Effector memory CD4-positive, alpha-beta T cell (primary cell): ENCODE measurements around the gene STAB1.

Experiments
- DNase-seq, 3 donors: peaks; one replicate each; pipeline ENCODE4 v3.0.0-alpha.2; 2020
- H3K27ac ChIP-seq: 2 replicates; pipeline ENCODE4 v1.7.0; 2013; ENCODE audit warnings: mild to moderate bottlenecking, low read length, moderate library complexity; ENCODE audit not compliant: insufficient read depth, poor library complexity, severe bottlenecking
- H3K27me3 ChIP-seq: replicated peaks from 2 replicates; pipeline ENCODE4 v1.7.0; 2013; ENCODE audit warnings: mild to moderate bottlenecking, low read length; ENCODE audit not compliant: insufficient read depth, control insufficient read depth, poor library complexity, severe bottlenecking
- H3K36me3 ChIP-seq: 2 replicates; pipeline ENCODE4 v1.7.0; 2013; ENCODE audit warnings: mild to moderate bottlenecking, low read length, moderate library complexity; ENCODE audit not compliant: control insufficient read depth, insufficient read depth
- H3K4me1 ChIP-seq: 2 replicates; pipeline ENCODE4 v1.7.0; 2013; ENCODE audit warnings: low read length, mild to moderate bottlenecking; ENCODE audit not compliant: control insufficient read depth, insufficient read depth, poor library complexity, severe bottlenecking
- H3K4me3 ChIP-seq: 2 replicates; pipeline ENCODE4 v1.7.0; 2013; ENCODE audit warnings: low read length, low read depth, mild to moderate bottlenecking; ENCODE audit not compliant: insufficient read depth, poor library complexity, severe bottlenecking
- H3K9me3 ChIP-seq: 2 replicates; pipeline ENCODE4 v1.7.0; 2013; ENCODE audit warnings: mild to moderate bottlenecking, low read length, moderate library complexity; ENCODE audit not compliant: control insufficient read depth

The STAB1 gene

DNA sequence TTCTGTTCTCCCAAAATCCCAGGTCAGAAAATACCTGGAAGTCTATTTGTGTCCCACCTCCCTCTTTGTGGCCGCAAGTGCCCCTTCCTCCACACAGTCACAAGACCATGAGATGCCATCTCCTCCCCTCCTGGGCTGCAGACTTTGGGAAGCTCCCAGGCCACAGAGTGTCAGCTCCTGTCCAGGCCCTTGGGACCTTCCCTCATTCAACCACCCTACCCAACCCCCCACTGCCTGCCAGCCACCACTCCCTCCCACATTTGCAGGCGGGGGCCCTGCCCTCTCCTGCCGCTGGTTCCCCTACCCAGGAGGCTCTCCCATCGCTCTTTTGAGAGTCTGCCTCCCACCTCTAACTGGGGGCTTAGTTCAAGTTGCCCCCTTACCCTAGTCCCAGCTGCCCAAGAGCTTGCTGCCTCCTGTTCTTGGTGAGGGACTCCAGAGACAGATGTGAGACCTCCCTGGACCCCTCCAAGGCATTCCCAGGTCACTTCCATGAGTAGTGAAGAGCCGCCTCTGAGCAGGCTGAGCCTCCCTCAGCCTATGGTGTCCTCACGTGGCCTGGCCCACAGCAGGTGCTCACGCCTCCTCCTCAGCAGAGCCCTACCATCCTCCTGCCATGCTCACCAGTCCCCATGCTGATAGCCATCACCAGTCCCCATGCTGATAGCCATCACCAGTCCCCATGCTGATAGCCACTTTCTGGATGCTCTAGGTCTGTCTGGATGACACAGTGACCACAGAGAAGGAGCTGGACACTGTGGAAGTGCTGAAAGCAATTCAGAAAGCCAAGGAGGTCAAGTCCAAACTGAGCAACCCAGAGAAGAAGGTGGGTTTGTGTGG is 15.9 kb upstream of the STAB1 start:
- DNase-seq, result no peak
- no peak overlapping the region for H3K27ac ChIP-seq
- H3K4me3 ChIP-seq, result no peak overlapping the region
- H3K36me3 ChIP-seq, result peaks cover 88% of the 10 kb centered on the region
- H3K4me1 ChIP-seq, result no peaks in the 10 kb centered on the region
- no peaks in the 10 kb centered on the region for H3K27me3 ChIP-seq
- H3K9me3 ChIP-seq, result no peaks in the 10 kb centered on the region

DNA sequence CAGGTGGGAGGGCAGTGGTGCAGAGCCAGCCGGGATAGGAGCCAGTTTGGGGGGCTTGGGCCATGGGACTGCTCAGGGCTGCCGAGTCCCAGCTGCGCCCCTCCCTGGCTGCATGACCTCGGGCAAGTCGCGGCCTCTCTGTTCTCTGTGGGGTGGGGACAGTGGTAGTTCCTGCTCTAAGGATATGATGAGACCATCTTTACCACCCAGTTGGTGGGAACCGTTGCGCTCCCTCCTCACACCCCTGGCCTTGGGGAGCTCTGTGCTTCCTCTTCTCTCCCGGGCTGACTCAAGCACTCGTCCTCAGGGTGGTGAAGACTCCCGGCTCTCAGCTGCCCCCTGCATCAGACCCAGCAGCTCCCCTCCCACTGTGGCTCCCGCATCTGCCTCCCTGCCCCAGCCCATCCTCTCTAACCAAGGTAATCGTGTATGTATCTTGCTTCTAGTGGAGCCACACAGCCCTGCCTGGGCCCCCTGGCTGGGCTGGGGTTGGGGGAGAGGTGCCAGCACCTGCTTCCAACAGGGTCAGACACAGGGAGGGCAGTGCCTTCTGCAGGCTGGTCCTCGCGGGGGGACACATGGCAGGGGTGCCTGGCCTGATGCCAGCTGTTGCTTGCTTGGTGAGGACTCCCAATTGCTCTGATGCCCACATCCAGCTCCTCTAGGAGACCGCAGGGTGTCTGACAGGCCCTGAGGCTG is 15.1 kb upstream of the STAB1 start:
- Histone ChIP-seq H3K36me3 (peaks cover 88% of the 10 kb centered on the region), H3K27ac (no peak overlapping the region), H3K4me3 (no peak overlapping the region), H3K27me3 (no peaks in the 10 kb centered on the region), H3K9me3 (no peaks in the 10 kb centered on the region), H3K4me1 (no peaks in the 10 kb centered on the region)
- DNase-seq, result no peak

DNA sequence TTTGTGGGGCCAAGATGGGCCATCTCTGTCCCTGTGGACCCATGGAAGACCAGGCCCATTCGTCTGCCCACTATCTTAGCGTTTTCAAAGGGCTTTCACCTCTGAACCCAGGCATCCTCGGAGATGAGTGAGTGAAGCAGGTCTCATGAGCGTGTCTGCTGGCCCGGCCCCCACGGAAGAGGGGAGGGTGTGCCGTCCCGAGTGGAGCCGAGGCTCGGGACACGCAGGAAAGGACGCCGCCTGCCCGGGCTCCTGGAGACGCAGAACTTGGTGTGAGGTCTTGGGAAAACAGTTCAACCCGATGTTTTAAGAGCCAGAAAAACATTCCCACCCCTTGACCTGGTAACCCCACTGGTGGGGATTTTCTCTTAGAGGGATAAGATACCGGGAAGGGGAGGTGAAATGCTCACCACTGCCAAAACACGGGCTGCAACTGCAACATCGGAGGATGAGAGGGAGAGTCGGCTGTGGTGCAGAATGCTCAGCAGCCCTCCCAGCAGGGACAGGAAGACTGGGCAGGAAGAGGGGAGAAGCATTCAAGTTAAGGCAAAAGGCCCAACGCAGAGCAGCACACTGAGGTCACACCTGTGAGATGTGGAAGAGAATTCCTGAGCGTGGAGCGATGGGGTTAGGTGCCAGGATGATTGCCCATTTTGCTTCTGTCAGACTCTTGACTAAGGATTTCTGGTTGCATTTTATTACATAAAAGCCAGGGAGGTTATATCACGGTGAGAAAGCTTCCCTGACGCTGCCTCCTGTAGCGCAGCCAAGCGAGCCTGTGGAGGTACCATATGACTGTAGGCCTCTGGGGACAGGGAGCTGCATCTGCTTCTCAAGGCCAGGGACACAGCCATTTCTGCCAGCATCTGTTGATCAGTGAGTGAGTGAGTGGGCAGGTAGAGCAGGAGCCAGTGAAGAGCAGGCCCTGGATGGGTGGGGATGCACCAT is 14.1 kb upstream of the STAB1 start:
- H3K9me3 ChIP-seq, result no peaks in the 10 kb centered on the region
- H3K4me3 ChIP-seq, result no peak overlapping the region
- no peak for DNase-seq
- H3K36me3 ChIP-seq, result peaks cover 84% of the 10 kb centered on the region
- no peak overlapping the region for H3K27ac ChIP-seq
- H3K4me1 ChIP-seq, result no peaks in the 10 kb centered on the region
- no peaks in the 10 kb centered on the region for H3K27me3 ChIP-seq

DNA sequence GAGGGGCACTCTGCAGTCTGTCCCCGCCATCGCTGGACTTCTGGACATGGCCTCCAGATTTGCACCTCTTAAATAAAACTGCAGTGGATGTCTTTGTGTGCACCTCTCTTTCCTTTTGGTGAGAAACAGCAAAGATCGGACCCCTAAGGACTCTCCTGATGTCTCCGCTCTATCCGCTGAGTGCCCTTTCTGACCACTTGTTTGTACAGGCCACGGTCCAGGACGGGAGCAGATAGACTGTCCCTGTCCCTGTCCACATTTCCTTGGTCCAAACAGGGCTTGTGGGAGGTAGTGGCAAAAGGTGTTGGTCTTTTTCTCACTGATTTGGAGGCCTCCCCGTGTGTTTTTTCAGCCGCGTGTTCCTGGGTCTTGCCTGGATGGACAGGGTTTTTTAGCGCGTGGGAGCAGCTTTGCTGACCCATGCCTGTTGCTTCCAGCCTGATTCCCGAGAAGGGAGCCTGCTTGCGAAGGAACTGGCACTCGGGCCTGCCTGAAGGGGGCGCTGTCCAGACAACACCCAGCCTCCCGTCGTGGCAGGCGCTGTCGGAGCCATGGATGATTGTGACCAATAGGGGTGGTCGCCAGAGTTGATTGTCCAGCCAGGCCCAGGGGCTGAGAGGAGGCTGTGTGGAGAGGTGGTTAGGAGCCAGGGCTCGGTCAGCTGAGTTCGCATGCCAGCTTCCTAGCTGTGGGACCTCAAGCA is 13.2 kb upstream of the STAB1 start:
- Histone ChIP-seq H3K36me3 (peaks cover 82% of the 10 kb centered on the region), H3K4me1 (no peaks in the 10 kb centered on the region), H3K27me3 (no peaks in the 10 kb centered on the region), H3K4me3 (no peak overlapping the region), H3K27ac (no peak overlapping the region), H3K9me3 (no peaks in the 10 kb centered on the region)
- peak in 1 of 3 donors; percentile 4 for DNase-seq

DNA sequence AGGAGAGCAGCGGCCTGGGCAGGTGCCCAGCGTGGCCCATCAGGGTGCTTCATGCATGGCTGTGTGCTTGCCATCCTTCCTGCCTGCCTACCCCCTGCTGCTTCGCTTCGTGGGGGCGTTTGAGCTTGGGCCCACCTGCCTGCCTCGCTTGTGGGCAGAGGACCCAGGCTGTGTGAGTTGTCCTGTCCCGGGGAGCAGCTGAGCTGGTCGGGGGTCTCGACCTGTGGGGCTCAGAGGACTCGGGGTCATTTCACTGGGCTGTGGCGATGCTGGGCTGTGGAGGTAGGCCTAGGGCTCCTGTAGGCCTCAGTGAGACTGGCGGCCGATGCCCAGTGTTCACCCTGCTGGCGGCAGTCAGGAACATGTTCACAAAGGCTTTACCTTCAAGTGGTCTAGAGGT is 12.1 kb upstream of the STAB1 start:
- H3K4me3 ChIP-seq, result no peak overlapping the region

DNA sequence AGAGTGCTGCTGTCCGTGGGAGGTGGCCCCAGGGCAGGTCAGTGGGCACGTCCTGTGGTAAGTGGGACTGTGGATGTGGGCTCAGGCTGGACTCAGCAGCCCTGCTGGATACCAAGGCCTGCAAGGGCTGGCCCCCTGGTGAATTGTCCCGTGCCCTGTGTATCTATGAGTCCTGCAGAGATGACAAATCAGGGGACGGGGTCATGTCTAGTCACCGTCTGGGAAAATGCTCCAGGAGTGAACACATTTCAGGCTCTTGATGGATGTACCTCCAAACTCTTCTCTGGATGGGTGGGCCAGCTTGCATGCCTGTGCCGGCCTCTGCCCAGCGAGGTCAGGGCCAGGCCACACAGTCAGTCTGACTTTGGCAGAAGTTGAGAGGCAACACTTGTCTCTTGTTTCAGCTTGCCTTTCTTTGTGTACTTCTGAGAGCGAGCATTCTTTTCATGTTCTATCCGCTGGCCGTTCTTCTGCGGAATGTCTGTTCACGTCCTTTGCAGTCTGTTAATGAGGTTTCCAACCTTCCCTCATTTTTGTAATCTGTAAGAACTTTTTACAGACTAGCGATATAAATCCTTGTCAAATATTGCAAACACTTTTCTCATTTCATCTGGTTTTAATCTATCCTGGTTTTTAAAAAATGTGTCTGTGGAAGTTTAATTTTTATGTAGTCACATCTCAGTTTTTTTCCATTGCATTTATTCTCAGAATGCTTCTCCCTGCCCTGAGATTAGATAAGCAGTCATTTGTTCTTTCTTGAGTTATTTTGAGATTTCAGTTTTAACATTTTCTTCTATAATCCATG is 11.4 kb upstream of the STAB1 start:
- H3K9me3 ChIP-seq, result no peaks in the 10 kb centered on the region
- H3K36me3 ChIP-seq, result peaks cover 78% of the 10 kb centered on the region
- no peak overlapping the region for H3K4me3 ChIP-seq
- DNase-seq, result no peak
- no peaks in the 10 kb centered on the region for H3K4me1 ChIP-seq
- H3K27ac ChIP-seq, result no peak overlapping the region
- H3K27me3 ChIP-seq, result no peaks in the 10 kb centered on the region

More for the DNA sequence above, 12.1 kb upstream of the STAB1 start:
- no peak overlapping the region for H3K27ac ChIP-seq
- DNase-seq, result no peak
- no peaks in the 10 kb centered on the region for H3K9me3 ChIP-seq
- H3K36me3 ChIP-seq, result peaks cover 81% of the 10 kb centered on the region
- H3K27me3 ChIP-seq, result no peaks in the 10 kb centered on the region
- no peaks in the 10 kb centered on the region for H3K4me1 ChIP-seq

DNA sequence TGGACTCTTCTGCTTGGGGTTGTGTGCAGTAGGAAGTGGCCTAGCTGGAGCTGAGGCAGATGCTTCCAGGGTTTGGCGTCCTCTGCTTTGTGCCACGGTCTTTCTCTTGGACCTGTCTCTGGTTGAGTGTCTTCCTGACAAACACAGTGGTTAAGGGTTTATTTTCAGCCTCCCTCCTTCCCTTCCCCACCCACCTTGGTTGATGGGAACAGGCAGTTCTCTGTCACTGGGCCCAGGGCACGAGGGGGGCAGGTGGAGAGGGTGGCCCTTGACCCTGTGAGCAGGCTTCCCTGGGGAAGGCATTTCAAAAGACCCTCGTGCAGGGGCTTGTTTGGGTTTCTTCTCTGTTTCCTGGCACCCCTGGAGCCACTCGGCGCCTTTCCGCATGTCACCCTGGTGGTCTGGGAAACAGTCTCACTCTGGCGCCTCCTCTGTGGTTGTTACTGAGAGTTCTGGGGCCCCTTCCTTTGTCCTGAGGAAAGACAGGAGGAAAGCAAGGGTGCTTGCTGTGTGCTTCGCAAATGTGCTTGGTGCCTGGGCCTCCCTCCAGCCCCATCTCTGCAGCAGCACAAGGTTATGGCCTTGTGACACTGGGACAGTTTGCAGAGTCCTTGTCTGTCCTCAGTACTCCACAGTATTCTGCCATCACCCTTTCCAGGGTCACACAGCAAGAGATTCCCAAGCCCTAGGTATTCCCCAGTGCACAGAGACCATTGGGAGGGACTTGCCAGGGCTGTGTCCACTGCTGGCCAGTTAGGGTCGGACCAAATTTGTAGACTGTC is 10.3 kb upstream of the STAB1 start:
- no peak overlapping the region for H3K27ac ChIP-seq
- H3K27me3 ChIP-seq, result no peaks in the 10 kb centered on the region
- H3K4me3 ChIP-seq, result no peak overlapping the region
- H3K4me1 ChIP-seq, result no peaks in the 10 kb centered on the region
- DNase-seq, result no peak
- peaks cover 78% of the 10 kb centered on the region for H3K36me3 ChIP-seq
- no peaks in the 10 kb centered on the region for H3K9me3 ChIP-seq

DNA sequence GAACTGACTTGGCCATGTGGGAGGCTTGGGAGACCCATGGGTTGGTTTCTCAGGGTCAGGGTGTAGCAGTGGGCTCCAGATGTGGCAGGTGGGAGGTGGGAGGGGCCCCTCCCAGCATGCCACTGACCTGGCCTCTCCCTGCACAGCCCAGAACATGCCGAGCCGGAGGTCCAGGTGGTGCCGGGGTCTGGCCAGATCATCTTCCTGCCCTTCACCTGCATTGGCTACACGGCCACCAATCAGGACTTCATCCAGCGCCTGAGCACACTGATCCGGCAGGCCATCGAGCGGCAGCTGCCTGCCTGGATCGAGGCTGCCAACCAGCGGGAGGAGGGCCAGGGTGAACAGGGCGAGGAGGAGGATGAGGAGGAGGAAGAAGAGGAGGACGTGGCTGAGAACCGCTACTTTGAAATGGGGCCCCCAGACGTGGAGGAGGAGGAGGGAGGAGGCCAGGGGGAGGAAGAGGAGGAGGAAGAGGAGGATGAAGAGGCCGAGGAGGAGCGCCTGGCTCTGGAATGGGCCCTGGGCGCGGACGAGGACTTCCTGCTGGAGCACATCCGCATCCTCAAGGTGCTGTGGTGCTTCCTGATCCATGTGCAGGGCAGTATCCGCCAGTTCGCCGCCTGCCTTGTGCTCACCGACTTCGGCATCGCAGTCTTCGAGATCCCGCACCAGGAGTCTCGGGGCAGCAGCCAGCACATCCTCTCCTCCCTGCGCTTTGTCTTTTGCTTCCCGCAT is 7.9 kb upstream of the STAB1 start:
- Histone ChIP-seq H3K4me3 (no peak overlapping the region), H3K36me3 (peaks cover 78% of the 10 kb centered on the region), H3K4me1 (no peaks in the 10 kb centered on the region), H3K9me3 (no peaks in the 10 kb centered on the region), H3K27ac (no peak overlapping the region), H3K27me3 (no peaks in the 10 kb centered on the region)
- no peak for DNase-seq
